Measurements from ENCODE around the gene SORCS2. TPM values are rescaled to one million over a fixed set of nuclear protein-coding genes. Genes with fewer than 3 reads are reported as not detected.

The SORCS2 gene
- total RNA-seq, 1 donor from 2014 or later: 13.4 TPM

- no peak overlapping the region for H3K27ac Mint-ChIP-seq
- TF ChIP-seq CTCF (conservative IDR thresholded peaks at IDR 0.05): no peak
- H3K9me3 Mint-ChIP-seq: peaks cover 3% of the 10 kb centered on the region
- H3K27me3 Mint-ChIP-seq: no peaks in the 10 kb centered on the region
- H3K4me3 Mint-ChIP-seq: no peak overlapping the region
- DNase-seq (ENCODE audit: extremely low spot score, unreplicated experiment): no peak
- H3K4me1 Mint-ChIP-seq (ENCODE audit: unreplicated experiment): no peaks in the 10 kb centered on the region
- no peaks in the 10 kb centered on the region for H3K36me3 Mint-ChIP-seq
Observed at GRCh38 chr4:7340553-7341433, 148.5 kb downstream of the SORCS2 start.

- DNase-seq (ENCODE audit: extremely low spot score, unreplicated experiment): no peak
- H3K27ac Mint-ChIP-seq: no peak overlapping the region
- no peaks in the 10 kb centered on the region for H3K36me3 Mint-ChIP-seq
- peaks cover 10% of the 10 kb centered on the region for H3K9me3 Mint-ChIP-seq
- H3K27me3 Mint-ChIP-seq: no peaks in the 10 kb centered on the region
- no peaks in the 10 kb centered on the region for H3K4me1 Mint-ChIP-seq (ENCODE audit: unreplicated experiment)
- no peak overlapping the region for H3K4me3 Mint-ChIP-seq
- TF ChIP-seq CTCF (conservative IDR thresholded peaks at IDR 0.05): no peak
Observed at GRCh38 chr4:7341491-7342222, 149.3 kb downstream of the SORCS2 start.

GRCh38 chr4:7342223-7343080 lies 150.1 kb downstream of the SORCS2 start:
- no peak for DNase-seq (ENCODE audit: extremely low spot score, unreplicated experiment)
- Mint-ChIP-seq H3K4me1 (ENCODE audit: unreplicated experiment) (no peaks in the 10 kb centered on the region), H3K9me3 (peaks cover 12% of the 10 kb centered on the region), H3K27me3 (no peaks in the 10 kb centered on the region), H3K27ac (no peak overlapping the region), H3K4me3 (no peak overlapping the region), H3K36me3 (no peaks in the 10 kb centered on the region)
- no peak for TF ChIP-seq CTCF (conservative IDR thresholded peaks at IDR 0.05)

- no peak for DNase-seq (ENCODE audit: extremely low spot score, unreplicated experiment)
- no peak for TF ChIP-seq CTCF (conservative IDR thresholded peaks at IDR 0.05)
- Mint-ChIP-seq H3K27me3 (no peaks in the 10 kb centered on the region), H3K27ac (no peak overlapping the region), H3K4me1 (ENCODE audit: unreplicated experiment) (peaks cover 4% of the 10 kb centered on the region), H3K9me3 (peaks cover 12% of the 10 kb centered on the region), H3K36me3 (no peaks in the 10 kb centered on the region), H3K4me3 (no peak overlapping the region)
Observed at GRCh38 chr4:7343081-7343655, 150.8 kb downstream of the SORCS2 start.

- Mint-ChIP-seq H3K27me3 (no peaks in the 10 kb centered on the region), H3K9me3 (peaks cover 12% of the 10 kb centered on the region), H3K36me3 (no peaks in the 10 kb centered on the region), H3K4me3 (no peak overlapping the region), H3K4me1 (ENCODE audit: unreplicated experiment) (peaks cover 4% of the 10 kb centered on the region), H3K27ac (no peak overlapping the region)
- TF ChIP-seq CTCF (conservative IDR thresholded peaks at IDR 0.05): no peak
- no peak for DNase-seq (ENCODE audit: extremely low spot score, unreplicated experiment)
Observed at GRCh38 chr4:7343950-7344349, 151.6 kb downstream of the SORCS2 start.
